H9 (cell line): ENCODE results near the gene UCP3. TPM values are rescaled to one million over a fixed set of nuclear protein-coding genes. Genes with fewer than 3 reads are reported as not detected.

ENCODE experiments used
- DNase-seq: peaks from one replicate; pipeline ENCODE4 v3.0.0-alpha.2; 2017
- H2AFZ ChIP-seq: one replicate; pipeline ENCODE4 v1.6.1; 2013; ENCODE audit warnings: mild to moderate bottlenecking, low read length, control low read depth, moderate library complexity
- H2AK5ac ChIP-seq: 2 replicates; pipeline ENCODE4 v1.6.1; 2013; ENCODE audit warnings: low read length, control low read depth, mixed read lengths; ENCODE audit not compliant: insufficient read length
- H2BK120ac ChIP-seq: one replicate; pipeline ENCODE4 v1.6.1; 2013; ENCODE audit warnings: low read depth, mild to moderate bottlenecking, low read length, control low read depth, inconsistent platforms; ENCODE audit not compliant: poor library complexity, severe bottlenecking
- H2BK12ac ChIP-seq: 2 replicates; pipeline ENCODE4 v1.6.1; 2013; ENCODE audit warnings: low read length, control low read depth, mixed read lengths, low read depth; ENCODE audit not compliant: insufficient read length
- H2BK15ac ChIP-seq: 2 replicates; pipeline ENCODE4 v1.6.1; 2013; ENCODE audit warnings: low read depth, low read length, control low read depth
- H2BK20ac ChIP-seq: one replicate; pipeline ENCODE4 v1.6.1; 2013; ENCODE audit warnings: low read depth, mild to moderate bottlenecking, low read length, control low read depth, inconsistent platforms; ENCODE audit not compliant: poor library complexity, severe bottlenecking
- H2BK5ac ChIP-seq: 2 replicates; pipeline ENCODE4 v1.6.1; 2013; ENCODE audit warnings: low read length, control low read depth, mixed read lengths; ENCODE audit not compliant: insufficient read length
- H3K14ac ChIP-seq: 2 replicates; pipeline ENCODE4 v1.6.1; 2013; ENCODE audit warnings: low read length, control low read depth; ENCODE audit not compliant: insufficient read depth
- H3K18ac ChIP-seq: 2 replicates; pipeline ENCODE4 v1.6.1; 2013; ENCODE audit warnings: low read depth, mild to moderate bottlenecking, mixed read lengths, low read length, control low read depth; ENCODE audit not compliant: insufficient read length
- H3K23ac ChIP-seq: 2 replicates; pipeline ENCODE4 v1.6.1; 2013; ENCODE audit warnings: low read length, control low read depth, mixed read lengths, low read depth; ENCODE audit not compliant: insufficient read length
- H3K23me2 ChIP-seq: 2 replicates; pipeline ENCODE4 v1.6.1; 2013; ENCODE audit warnings: low read depth, mild to moderate bottlenecking, mixed read lengths, low read length, control low read depth; ENCODE audit not compliant: insufficient read length, poor library complexity, severe bottlenecking
- H3K27ac ChIP-seq: 2 replicates; pipeline ENCODE4 v1.5.1; 2013; ENCODE audit warnings: low read length, control low read depth, mixed read lengths, low read depth; ENCODE audit not compliant: insufficient read length
- H3K27me3 ChIP-seq: 2 replicates; pipeline ENCODE4 v1.6.1; 2013; ENCODE audit warnings: low read length, control low read depth, inconsistent platforms; ENCODE audit not compliant: insufficient read depth
- H3K4ac ChIP-seq: 2 replicates; pipeline ENCODE4 v1.6.1; 2013; ENCODE audit warnings: low read depth, mild to moderate bottlenecking, control low read depth, inconsistent platforms, low read length, moderate library complexity
- H3K4me1 ChIP-seq: 2 replicates; pipeline ENCODE4 v1.6.1; 2013; ENCODE audit warnings: low read length, control low read depth, inconsistent platforms; ENCODE audit not compliant: insufficient read depth
- H3K4me2 ChIP-seq: 2 replicates; pipeline ENCODE4 v1.6.1; 2013; ENCODE audit warnings: low read length, control low read depth, mixed read lengths; ENCODE audit not compliant: insufficient read length, insufficient read depth
- H3K56ac ChIP-seq: 2 replicates; pipeline ENCODE4 v1.6.1; 2013; ENCODE audit warnings: low read depth, mild to moderate bottlenecking, mixed read lengths, low read length, control low read depth; ENCODE audit not compliant: insufficient read length
- H3K79me1 ChIP-seq: 2 replicates; pipeline ENCODE4 v1.6.1; 2013; ENCODE audit warnings: low read depth, mild to moderate bottlenecking, moderate library complexity, low read length, control low read depth, inconsistent platforms; ENCODE audit not compliant: insufficient read depth, poor library complexity, severe bottlenecking
- H3K79me2 ChIP-seq: 2 replicates; pipeline ENCODE4 v1.6.1; 2013; ENCODE audit warnings: low read length, control low read depth, inconsistent platforms; ENCODE audit not compliant: insufficient read depth
- H3K9ac ChIP-seq: 2 replicates; pipeline ENCODE4 v1.6.1; 2013; ENCODE audit warnings: low read length, control low read depth, mixed read lengths; ENCODE audit not compliant: insufficient read length; ENCODE audit errors: extremely low read depth
- H3K9me3 ChIP-seq: one replicate; pipeline ENCODE4 v1.6.1; 2013; ENCODE audit warnings: low read depth, low read length, inconsistent platforms; ENCODE audit not compliant: control insufficient read depth
- H3T11ph ChIP-seq: one replicate; pipeline ENCODE4 v1.6.1; 2013; ENCODE audit warnings: mild to moderate bottlenecking, low read length, control low read depth, inconsistent platforms
- H4K20me1 ChIP-seq: one replicate; pipeline ENCODE4 v1.6.1; 2013; ENCODE audit not compliant: control insufficient read depth, insufficient read length, insufficient read depth
- H4K5ac ChIP-seq: 2 replicates; pipeline ENCODE4 v1.6.1; 2013; ENCODE audit warnings: low read depth, mild to moderate bottlenecking, mixed read lengths, low read length, control low read depth; ENCODE audit not compliant: insufficient read length
- H4K8ac ChIP-seq: replicated peaks from 2 replicates; pipeline ENCODE4 v1.6.1; 2013; ENCODE audit warnings: low read length, control low read depth, mixed read lengths, low read depth; ENCODE audit not compliant: insufficient read length
- H4K91ac ChIP-seq: 2 replicates; pipeline ENCODE4 v1.6.1; 2013; ENCODE audit warnings: low read depth, mild to moderate bottlenecking, moderate library complexity, mixed read lengths, low read length, control low read depth; ENCODE audit not compliant: insufficient read length
- H3K27ac Mint-ChIP-seq, 3 experiments: 2 replicates in 2 of 3; 3 replicates in 1 of 3; pipeline ENCODE4 v1.8.0; 2020 to 2021; ENCODE audit warnings: mixed read lengths in 3 of 3, mild to moderate bottlenecking in 1 of 3, moderate library complexity in 1 of 3
- H3K27me3 Mint-ChIP-seq: 2 replicates; pipeline ENCODE4 v1.8.0; 2021; ENCODE audit warnings: low read depth, mild to moderate bottlenecking, moderate library complexity, mixed read lengths
- H3K36me3 Mint-ChIP-seq, 3 experiments: 2 replicates in 2 of 3; 3 replicates in 1 of 3; pipeline ENCODE4 v1.8.0; 2020 to 2021; ENCODE audit warnings: low read depth in 3 of 3, mixed read lengths in 3 of 3; ENCODE audit not compliant: insufficient read depth in 1 of 3
- H3K4me1 Mint-ChIP-seq, 2 experiments: 2 replicates each; pipeline ENCODE4 v1.8.0; 2020; ENCODE audit warnings: mixed read lengths in 2 of 2
- H3K4me3 Mint-ChIP-seq, 2 experiments: 2 replicates in 1 of 2; 3 replicates in 1 of 2; pipeline ENCODE4 v1.8.0; 2020 to 2021; ENCODE audit warnings: mild to moderate bottlenecking in 2 of 2, mixed read lengths in 2 of 2, moderate library complexity in 1 of 2
- H3K9me3 Mint-ChIP-seq, 2 experiments: 2 replicates in 1 of 2; 3 replicates in 1 of 2; pipeline ENCODE4 v1.8.0; 2020; ENCODE audit warnings: mild to moderate bottlenecking in 2 of 2, mixed read lengths in 2 of 2, moderate library complexity in 1 of 2
- CTCF ChIP-seq: fragments of 200-600 bp; sonication (generic); conservative IDR thresholded peaks from 3 replicates; pipeline ENCODE4 v1.8.0; 2021; ENCODE audit warnings: antibody characterized with exemption, mild to moderate bottlenecking
- WGBS: extraction: QIAGEN DNeasy Blood & Tissue Kit; methylation state at CpG from one replicate; pipeline ENCODE4 v1.1.7; 2013; ENCODE audit warnings: missing lambda C conversion rate, low lambda C conversion rate, mixed read lengths; ENCODE audit not compliant: insufficient read length; ENCODE audit errors: extremely low coverage; 5-methylcytosine and 5-hydroxymethylcytosine counted together
- total RNA-seq: library from RNA; stranded (reverse); gene quantifications from 2 replicates; pipeline ENCODE4 v1.2.1, GENCODE V29; 2021

UCP3 gene
- total RNA-seq, 1 experiment from 2014 or later, result 0.85 TPM

- no peak overlapping the region for H3K18ac ChIP-seq
- no peak overlapping the region for H4K8ac ChIP-seq
- no peaks in the 10 kb centered on the region for H3K9me3 Mint-ChIP-seq
- no peak overlapping the region for H4K91ac ChIP-seq
- no peaks in the 10 kb centered on the region for H3K27me3 ChIP-seq
- no peak overlapping the region for H2BK12ac ChIP-seq
- H2AK5ac ChIP-seq, result no peak overlapping the region
- no peak overlapping the region for H3K4me3 Mint-ChIP-seq
- no peaks in the 10 kb centered on the region for H3K23me2 ChIP-seq
- no peak overlapping the region for H2AFZ ChIP-seq
- H3K9me3 ChIP-seq, result no peaks in the 10 kb centered on the region
- H3K9ac ChIP-seq, result no peak overlapping the region
- H3K4me1 Mint-ChIP-seq, result peaks cover 0 to 5% of the 10 kb centered on the region in 2 experiments; a peak in 1 of 4 replicates
- H3K23ac ChIP-seq, result no peak overlapping the region
- H3K27me3 Mint-ChIP-seq, result peaks cover 2% of the 10 kb centered on the region
- no peak for TF ChIP-seq CTCF
- no CpG with 5 or more reads among the region's 11 CpGs for WGBS
- no peak overlapping the region; the same call in 1 of the 2 replicates for H3K14ac ChIP-seq
- no peak overlapping the region for H3K4ac ChIP-seq
- no peak overlapping the region for H3K27ac ChIP-seq
- no peaks in the 10 kb centered on the region for H3K4me1 ChIP-seq
- no peak overlapping the region for H2BK20ac ChIP-seq
- H3T11ph ChIP-seq, result no peak overlapping the region
- H3K27ac Mint-ChIP-seq, result peak overlapping the region in 1 of 3 experiments; percentile 44; a peak in 2 of 7 replicates
- no peaks in the 10 kb centered on the region for H4K20me1 ChIP-seq
- DNase-seq, result no peak
- no peaks in the 10 kb centered on the region for H3K79me2 ChIP-seq
- H3K56ac ChIP-seq, result no peak overlapping the region
- H3K36me3 Mint-ChIP-seq, result peaks cover 31 to 42% (median 41%) of the 10 kb centered on the region in 3 experiments; a peak in 6 of 7 replicates
- H2BK15ac ChIP-seq, result no peak overlapping the region
- H3K4me2 ChIP-seq, result no peak overlapping the region
- H2BK5ac ChIP-seq, result no peak overlapping the region
- H2BK120ac ChIP-seq, result no peak overlapping the region
- no peak overlapping the region for H4K5ac ChIP-seq
- no peaks in the 10 kb centered on the region for H3K79me1 ChIP-seq
These were observed 36.0 kb downstream of the UCP3 start for GRCh38 chr11:73972620-73973449.
